T-helper 17 cell (primary cell): ENCODE results near the gene SCN4A. TPM values are rescaled to one million over a fixed set of nuclear protein-coding genes. Genes with fewer than 3 reads are reported as not detected.

Experiments used
- ATAC-seq: fragments of 150-1000 bp; cut with Tn5 transposase; 2 replicates; pipeline ENCODE4 v1.10.0; 2021; ENCODE audit warnings: mild to moderate bottlenecking, moderate library complexity
- DNase-seq, 3 donors: peaks; one replicate each; pipeline versions ENCODE4 v3.0.0 to v3.0.0-alpha.2; 2020 to 2021
- H3K9me3 ChIP-seq: one replicate; pipeline ENCODE4 v1.7.0; 2013; ENCODE audit warnings: low read length, mild to moderate bottlenecking; ENCODE audit not compliant: control insufficient read depth, poor library complexity, severe bottlenecking
- H3K27ac Mint-ChIP-seq: one replicate; pipeline ENCODE4 v1.8.0; 2022; ENCODE audit warnings: mild to moderate bottlenecking, moderate library complexity, mixed read lengths
- H3K27me3 Mint-ChIP-seq: one replicate; pipeline ENCODE4 v1.8.0; 2022; ENCODE audit warnings: mixed read lengths
- H3K36me3 Mint-ChIP-seq: one replicate; pipeline ENCODE4 v1.8.0; 2022; ENCODE audit warnings: low read depth, mixed read lengths
- H3K4me1 Mint-ChIP-seq: one replicate; pipeline ENCODE4 v1.8.0; 2022; ENCODE audit warnings: mild to moderate bottlenecking, mixed read lengths
- H3K4me3 Mint-ChIP-seq: one replicate; pipeline ENCODE4 v1.8.0; 2022; ENCODE audit warnings: mild to moderate bottlenecking, moderate library complexity, mixed read lengths
- total RNA-seq, 4 donors: library from RNA in 2 of 4; stranded (reverse) in 2 of 4; gene quantifications; one replicate each; pipeline ENCODE4 v1.2.3 and lab custom pipeline; 2022 to 2026

Gene SCN4A
- total RNA-seq, 2 donors from 2014 or later: 0.02 to 0.16 TPM

- Mint-ChIP-seq H3K27ac (no peak overlapping the region), H3K4me1 (peaks cover 23% of the 10 kb centered on the region)
- no peak for ATAC-seq
Measured at GRCh38 chr17:63949576-63950250, 23.0 kb downstream of the SCN4A start.

GRCh38 chr17:63948521-63948920, 24.2 kb downstream of the SCN4A start:
- Mint-ChIP-seq H3K27me3 (no peaks in the 10 kb centered on the region), H3K4me3 (no peak overlapping the region), H3K4me1 (peaks cover 14% of the 10 kb centered on the region), H3K27ac (no peak overlapping the region), H3K36me3 (no peaks in the 10 kb centered on the region)
- H3K9me3 ChIP-seq: no peaks in the 10 kb centered on the region
- DNase-seq: no peak
- ATAC-seq: no peak

More at GRCh38 chr17:63949576-63950250, 23.0 kb downstream of the SCN4A start:
- no peaks in the 10 kb centered on the region for H3K9me3 ChIP-seq
- H3K4me3 Mint-ChIP-seq: no peak overlapping the region
- DNase-seq: no peak
- H3K27me3 Mint-ChIP-seq: no peaks in the 10 kb centered on the region
- no peaks in the 10 kb centered on the region for H3K36me3 Mint-ChIP-seq

GRCh38 chr17:63947711-63948330, 24.9 kb downstream of the SCN4A start:
- no peak for ATAC-seq
- Mint-ChIP-seq H3K36me3 (no peaks in the 10 kb centered on the region), H3K27ac (no peak overlapping the region), H3K4me3 (no peak overlapping the region), H3K4me1 (peaks cover 14% of the 10 kb centered on the region), H3K27me3 (no peaks in the 10 kb centered on the region)
- no peaks in the 10 kb centered on the region for H3K9me3 ChIP-seq
- DNase-seq: no peak

GRCh38 chr17:63946440-63947363, 26.0 kb downstream of the SCN4A start:
- DNase-seq (peak; percentile 24 to 43 (median 28)), ATAC-seq (peak; percentile 89)
- H3K4me3 Mint-ChIP-seq: peak overlapping the region; percentile 86
- no peaks in the 10 kb centered on the region for H3K9me3 ChIP-seq
- no peaks in the 10 kb centered on the region for H3K36me3 Mint-ChIP-seq
- H3K27me3 Mint-ChIP-seq: no peaks in the 10 kb centered on the region
- H3K27ac Mint-ChIP-seq: no peak overlapping the region
- H3K4me1 Mint-ChIP-seq: peaks cover 14% of the 10 kb centered on the region

GRCh38 chr17:63945784-63946439, 26.8 kb downstream of the SCN4A start:
- H3K9me3 ChIP-seq: no peaks in the 10 kb centered on the region
- H3K4me3 Mint-ChIP-seq: peak overlapping the region; percentile 86
- H3K27me3 Mint-ChIP-seq: no peaks in the 10 kb centered on the region
- no peak overlapping the region for H3K27ac Mint-ChIP-seq
- H3K4me1 Mint-ChIP-seq: peaks cover 15% of the 10 kb centered on the region
- DNase-seq (no peak), ATAC-seq (no peak)
- H3K36me3 Mint-ChIP-seq: no peaks in the 10 kb centered on the region

GRCh38 chr17:63944736-63945499, 27.8 kb downstream of the SCN4A start:
- H3K36me3 Mint-ChIP-seq: no peaks in the 10 kb centered on the region
- peaks cover 14% of the 10 kb centered on the region for H3K4me1 Mint-ChIP-seq
- no peaks in the 10 kb centered on the region for H3K9me3 ChIP-seq
- no peaks in the 10 kb centered on the region for H3K27me3 Mint-ChIP-seq
- no peak for ATAC-seq
- no peak overlapping the region for H3K4me3 Mint-ChIP-seq
- H3K27ac Mint-ChIP-seq: peak overlapping the region; percentile 29
- no peak for DNase-seq

GRCh38 chr17:63943745-63944144, 29.0 kb downstream of the SCN4A start:
- no peak for ATAC-seq

GRCh38 chr17:63942309-63942985, 30.3 kb downstream of the SCN4A start:
- Mint-ChIP-seq H3K36me3 (no peaks in the 10 kb centered on the region), H3K4me1 (peaks cover 25% of the 10 kb centered on the region), H3K4me3 (no peak overlapping the region), H3K27me3 (no peaks in the 10 kb centered on the region), H3K27ac (peak overlapping the region; percentile 19)
- DNase-seq: no peak
- H3K9me3 ChIP-seq: no peaks in the 10 kb centered on the region
- ATAC-seq: no peak

More at GRCh38 chr17:63943745-63944144, 29.0 kb downstream of the SCN4A start:
- H3K27ac Mint-ChIP-seq: no peak overlapping the region
- peaks cover 20% of the 10 kb centered on the region for H3K4me1 Mint-ChIP-seq
- H3K4me3 Mint-ChIP-seq: no peak overlapping the region
- H3K27me3 Mint-ChIP-seq: no peaks in the 10 kb centered on the region
- H3K9me3 ChIP-seq: no peaks in the 10 kb centered on the region
- H3K36me3 Mint-ChIP-seq: no peaks in the 10 kb centered on the region
- no peak for DNase-seq

- Mint-ChIP-seq H3K36me3 (no peaks in the 10 kb centered on the region), H3K27ac (no peak overlapping the region), H3K4me1 (peaks cover 23% of the 10 kb centered on the region), H3K4me3 (no peak overlapping the region), H3K27me3 (no peaks in the 10 kb centered on the region)
- ATAC-seq (no peak), DNase-seq (no peak)
- no peaks in the 10 kb centered on the region for H3K9me3 ChIP-seq
Measured at GRCh38 chr17:63941751-63942150, 31.0 kb downstream of the SCN4A start.

GRCh38 chr17:63941162-63941561, 31.6 kb downstream of the SCN4A start:
- ATAC-seq (no peak), DNase-seq (no peak)
- Mint-ChIP-seq H3K4me1 (peaks cover 19% of the 10 kb centered on the region), H3K36me3 (peaks cover under 1% of the 10 kb centered on the region), H3K27me3 (no peaks in the 10 kb centered on the region), H3K27ac (no peak overlapping the region), H3K4me3 (no peak overlapping the region)
- no peaks in the 10 kb centered on the region for H3K9me3 ChIP-seq

- H3K9me3 ChIP-seq: no peaks in the 10 kb centered on the region
- peaks cover 2% of the 10 kb centered on the region for H3K36me3 Mint-ChIP-seq
- DNase-seq: no peak
- H3K27ac Mint-ChIP-seq: no peak overlapping the region
- no peak for ATAC-seq
- no peaks in the 10 kb centered on the region for H3K27me3 Mint-ChIP-seq
- peaks cover 21% of the 10 kb centered on the region for H3K4me1 Mint-ChIP-seq
- no peak overlapping the region for H3K4me3 Mint-ChIP-seq
Measured at GRCh38 chr17:63940584-63940983, 32.1 kb downstream of the SCN4A start.

- no peak for ATAC-seq
- peaks cover 16% of the 10 kb centered on the region for H3K4me1 Mint-ChIP-seq
- no peak for DNase-seq
- H3K27ac Mint-ChIP-seq: no peak overlapping the region
- H3K36me3 Mint-ChIP-seq: peaks cover 2% of the 10 kb centered on the region
- no peaks in the 10 kb centered on the region for H3K27me3 Mint-ChIP-seq
- H3K4me3 Mint-ChIP-seq: no peak overlapping the region
- no peaks in the 10 kb centered on the region for H3K9me3 ChIP-seq
Measured at GRCh38 chr17:63939884-63940283, 32.8 kb downstream of the SCN4A start.
